Calu3 (cell line): ENCODE data around the gene RNF224. TPM values are rescaled to one million over a fixed set of nuclear protein-coding genes. Genes with fewer than 3 reads are reported as not detected.

Experiments
- BruUV-seq: library from RNA; stranded (reverse); fragments of 400-500 nt; replicated peaks from 2 replicates; lab custom pipeline; 2021; lab: Mats Ljungman, UMichigan
- CTCF ChIA-PET: fragments of 300-600 bp; sonication (Branson Sonifier 250); formaldehyde crosslinking; loops from one replicate; lab custom pipeline; 2022; ENCODE audit warnings: antibody characterized with exemption; lab: Charles Lee
- DNase-seq: peaks from one replicate; pipeline ENCODE4 v3.0.0; 2022
- H3K27ac Mint-ChIP-seq: one replicate; pipeline ENCODE4 v1.8.0; 2022; ENCODE audit warnings: mixed read lengths; ENCODE audit not compliant: unreplicated experiment
- H3K27me3 Mint-ChIP-seq: one replicate; pipeline ENCODE4 v1.8.0; 2022; ENCODE audit warnings: mixed read lengths; ENCODE audit not compliant: unreplicated experiment
- H3K36me3 Mint-ChIP-seq: one replicate; pipeline ENCODE4 v1.8.0; 2022; ENCODE audit warnings: mild to moderate bottlenecking, moderate library complexity, mixed read lengths; ENCODE audit not compliant: insufficient read depth, unreplicated experiment
- H3K4me1 Mint-ChIP-seq: one replicate; pipeline ENCODE4 v1.8.0; 2022; ENCODE audit warnings: mild to moderate bottlenecking, low read depth, mixed read lengths; ENCODE audit not compliant: unreplicated experiment
- H3K4me3 Mint-ChIP-seq: one replicate; pipeline ENCODE4 v1.8.0; 2022; ENCODE audit warnings: mild to moderate bottlenecking, low read depth, moderate library complexity, mixed read lengths; ENCODE audit not compliant: unreplicated experiment
- H3K9me3 Mint-ChIP-seq: one replicate; pipeline ENCODE4 v1.8.0; 2022; ENCODE audit warnings: low read depth, mixed read lengths; ENCODE audit not compliant: unreplicated experiment
- intact Hi-C: fragments of 100-400 bp; cut with micrococcal nuclease; formaldehyde crosslinking; loops from one replicate; pipeline ENCODE4 v1.10.0; 2022; ENCODE audit not compliant: unreplicated experiment
- total RNA-seq: library from RNA; stranded (reverse); gene quantifications from 2 replicates; pipeline ENCODE4 v1.2.3, GENCODE V29; 2022
- TF ChIP-seq, protein P1 (sequence below): fragments of 200-600 bp; IDR thresholded peaks from one replicate; pipeline ENCODE4 v1.8.0; 2022; ENCODE audit warnings: antibody characterized with exemption; ENCODE audit not compliant: unreplicated experiment

Gene RNF224
- total RNA-seq, 1 experiment from 2014 or later, result 1.6 TPM

DNA sequence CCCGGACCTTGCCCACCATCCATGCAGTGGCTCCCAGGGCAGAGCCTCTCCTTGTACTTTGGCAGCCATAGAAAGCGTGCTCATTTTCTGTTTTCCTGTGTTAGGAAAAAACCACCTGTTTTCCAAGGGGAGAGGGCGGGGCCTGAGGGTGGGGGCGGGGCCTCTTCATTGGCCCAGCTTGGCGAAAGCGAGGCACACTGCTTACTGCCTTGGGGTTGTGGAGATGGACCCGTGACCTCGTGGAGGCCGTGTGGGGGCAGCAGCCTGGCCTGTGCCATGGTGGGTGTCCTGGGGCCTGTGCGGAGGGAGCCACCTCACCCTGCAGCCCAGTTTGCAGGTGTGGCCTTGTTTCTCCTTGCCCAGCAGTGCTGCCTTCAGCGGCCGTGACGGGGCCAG lies 45.8 kb downstream of the RNF224 start:
- no peak overlapping the region for H3K4me3 Mint-ChIP-seq
- TF ChIP-seq, protein P1, sequence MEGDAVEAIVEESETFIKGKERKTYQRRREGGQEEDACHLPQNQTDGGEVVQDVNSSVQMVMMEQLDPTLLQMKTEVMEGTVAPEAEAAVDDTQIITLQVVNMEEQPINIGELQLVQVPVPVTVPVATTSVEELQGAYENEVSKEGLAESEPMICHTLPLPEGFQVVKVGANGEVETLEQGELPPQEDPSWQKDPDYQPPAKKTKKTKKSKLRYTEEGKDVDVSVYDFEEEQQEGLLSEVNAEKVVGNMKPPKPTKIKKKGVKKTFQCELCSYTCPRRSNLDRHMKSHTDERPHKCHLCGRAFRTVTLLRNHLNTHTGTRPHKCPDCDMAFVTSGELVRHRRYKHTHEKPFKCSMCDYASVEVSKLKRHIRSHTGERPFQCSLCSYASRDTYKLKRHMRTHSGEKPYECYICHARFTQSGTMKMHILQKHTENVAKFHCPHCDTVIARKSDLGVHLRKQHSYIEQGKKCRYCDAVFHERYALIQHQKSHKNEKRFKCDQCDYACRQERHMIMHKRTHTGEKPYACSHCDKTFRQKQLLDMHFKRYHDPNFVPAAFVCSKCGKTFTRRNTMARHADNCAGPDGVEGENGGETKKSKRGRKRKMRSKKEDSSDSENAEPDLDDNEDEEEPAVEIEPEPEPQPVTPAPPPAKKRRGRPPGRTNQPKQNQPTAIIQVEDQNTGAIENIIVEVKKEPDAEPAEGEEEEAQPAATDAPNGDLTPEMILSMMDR, result no peak
- H3K9me3 Mint-ChIP-seq, result no peaks in the 10 kb centered on the region
- H3K36me3 Mint-ChIP-seq, result peaks cover 72% of the 10 kb centered on the region
- CTCF ChIA-PET, result interaction anchor here (0.5 kb wide), 1 partner anchor 271 kb away, joined by 3 read pairs; no protein-coding TSS in a partner anchor
- no peaks in the 10 kb centered on the region for H3K27me3 Mint-ChIP-seq
- no peak for DNase-seq
- BruUV-seq, result no TSS peak
- intact Hi-C loops, result no loop called here
- H3K4me1 Mint-ChIP-seq, result peaks cover 29% of the 10 kb centered on the region
- no peak overlapping the region for H3K27ac Mint-ChIP-seq

DNA sequence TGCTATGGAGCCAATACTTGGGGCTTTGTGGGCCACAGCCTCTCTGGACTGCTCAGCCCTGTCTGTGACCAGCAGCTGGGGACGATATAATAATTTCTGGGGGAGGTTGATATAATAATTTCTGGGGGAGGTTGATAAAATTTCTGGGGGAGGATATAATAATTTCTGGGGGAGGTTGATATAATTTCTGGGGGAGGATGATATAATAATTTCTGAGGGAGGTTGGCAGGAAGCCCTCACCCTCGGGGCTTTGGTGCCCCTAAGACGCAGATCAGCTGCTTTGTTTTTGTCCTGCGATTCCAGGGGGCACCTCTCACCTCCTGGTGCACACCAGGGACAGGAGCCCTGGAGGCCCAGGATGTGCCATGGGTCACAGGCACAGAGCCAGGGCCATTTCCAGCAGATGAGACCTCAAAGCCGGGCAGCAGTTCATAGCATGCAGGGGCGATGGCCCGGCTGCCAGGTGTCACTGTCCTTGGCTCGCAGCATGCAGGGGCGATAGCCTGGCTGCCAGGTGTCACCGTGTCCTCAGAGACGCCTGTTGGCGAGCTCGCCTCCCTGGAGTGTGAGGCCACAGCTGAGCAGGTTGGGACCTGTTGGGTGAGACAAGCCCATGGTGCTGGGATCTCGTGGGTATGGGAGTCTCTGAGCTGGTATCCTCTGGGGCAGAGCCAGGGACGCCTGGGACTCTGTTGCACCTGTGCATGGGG lies 46.5 kb downstream of the RNF224 start:
- Mint-ChIP-seq H3K27me3 (no peaks in the 10 kb centered on the region), H3K27ac (no peak overlapping the region), H3K4me1 (peaks cover 23% of the 10 kb centered on the region), H3K9me3 (no peaks in the 10 kb centered on the region), H3K36me3 (peaks cover 70% of the 10 kb centered on the region), H3K4me3 (no peak overlapping the region)
- CTCF ChIA-PET, result interaction anchor here (0.5 kb wide), 1 partner anchor 256 kb away, joined by 3 read pairs; no protein-coding TSS in a partner anchor
- BruUV-seq, result no TSS peak
- DNase-seq, result no peak
- intact Hi-C loops, result no loop called here
- TF ChIP-seq, protein P1, result no peak

DNA sequence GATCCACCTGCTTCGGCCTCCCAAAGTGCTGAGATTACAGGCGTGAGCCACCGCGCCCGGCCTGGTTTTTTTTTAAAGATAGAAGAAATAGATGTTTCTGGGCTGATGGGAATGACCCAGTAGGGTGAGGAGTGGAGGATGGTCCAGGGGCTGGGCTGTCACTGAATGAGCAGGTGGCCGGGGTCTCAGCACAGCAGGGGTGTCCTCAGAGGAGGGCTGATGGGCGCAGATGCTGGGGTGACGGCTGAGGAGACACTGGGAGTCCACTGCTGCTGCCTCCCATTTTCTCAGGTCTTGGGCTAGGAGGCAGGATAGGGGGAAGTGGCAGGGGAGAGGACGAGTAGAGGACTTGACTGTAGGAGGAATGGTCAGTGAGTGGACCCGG lies 47.9 kb downstream of the RNF224 start:
- H3K9me3 Mint-ChIP-seq, result no peaks in the 10 kb centered on the region
- no TSS peak for BruUV-seq
- H3K4me1 Mint-ChIP-seq, result peaks cover 20% of the 10 kb centered on the region
- no peaks in the 10 kb centered on the region for H3K27me3 Mint-ChIP-seq
- CTCF ChIA-PET, result no interaction called here
- peak overlapping the region; percentile 1 for H3K4me3 Mint-ChIP-seq
- H3K27ac Mint-ChIP-seq, result no peak overlapping the region
- H3K36me3 Mint-ChIP-seq, result peaks cover 59% of the 10 kb centered on the region
- DNase-seq, result no peak
- TF ChIP-seq, protein P1, result no peak
- intact Hi-C loops, result no loop called here

DNA sequence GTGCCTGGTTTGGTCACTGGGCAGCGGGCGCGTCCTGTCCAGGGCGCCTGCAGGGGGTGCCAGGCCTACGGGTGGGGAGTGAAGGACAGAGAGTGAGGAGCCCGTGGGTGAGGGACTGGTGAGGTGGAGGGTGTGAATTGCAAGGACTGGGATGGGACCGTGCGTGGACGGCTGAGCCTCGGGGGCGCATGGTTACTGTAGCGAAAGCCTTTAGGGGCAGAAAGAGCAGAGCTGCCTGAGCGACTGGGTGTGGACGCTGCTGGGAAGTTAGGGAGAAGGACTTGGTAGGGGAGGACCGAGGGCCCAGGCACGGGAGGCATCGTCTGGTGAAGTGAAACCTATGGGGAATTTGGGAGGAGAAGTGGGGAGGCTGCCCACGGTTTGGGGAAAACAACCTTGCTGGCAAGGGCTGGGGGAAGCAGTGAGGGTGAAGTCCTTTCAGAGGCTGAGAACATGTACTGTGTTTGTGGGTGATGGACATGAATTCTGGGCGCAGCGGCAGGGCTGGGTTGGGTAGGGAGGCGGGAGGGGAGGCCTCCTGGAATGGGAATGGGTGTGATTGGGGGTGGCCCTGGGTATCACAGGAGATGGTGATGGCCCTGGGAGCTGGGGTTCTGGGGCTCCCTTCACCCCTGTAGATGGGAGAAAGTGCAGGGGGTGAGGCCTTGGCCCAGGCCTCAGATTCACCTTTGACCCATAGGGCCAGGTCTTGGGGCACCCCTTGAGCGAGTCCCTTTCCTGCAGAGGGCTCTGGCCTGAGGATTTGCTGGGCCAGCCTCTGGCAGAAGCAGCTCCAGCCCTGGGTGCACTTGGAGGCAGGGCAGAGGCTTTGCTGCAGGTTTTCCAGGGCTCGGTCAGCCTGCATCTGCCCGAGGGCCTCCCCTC lies 48.5 kb downstream of the RNF224 start:
- BruUV-seq, result no TSS peak
- intact Hi-C loops, result no loop called here
- no peak for DNase-seq
- CTCF ChIA-PET, result interaction anchor here (0.5 kb wide), 1 partner anchor 126 kb away, joined by 5 read pairs; no protein-coding TSS in a partner anchor
- peaks cover 59% of the 10 kb centered on the region for H3K36me3 Mint-ChIP-seq
- H3K4me1 Mint-ChIP-seq, result peaks cover 20% of the 10 kb centered on the region
- H3K9me3 Mint-ChIP-seq, result no peaks in the 10 kb centered on the region
- TF ChIP-seq, protein P1, result no peak
- H3K27me3 Mint-ChIP-seq, result no peaks in the 10 kb centered on the region
- H3K27ac Mint-ChIP-seq, result no peak overlapping the region
- H3K4me3 Mint-ChIP-seq, result peak overlapping the region; percentile 1
